Epithelial cell of prostate (primary cell): Measurements from ENCODE around the gene PDLIM7.

Experiments
- DNase-seq: peaks from one replicate; pipeline ENCODE4 v3.0.0-alpha.2; 2011; ENCODE audit warnings: low read depth, low spot score
- H3K27ac ChIP-seq: fragments of 450-650 bp; 2 replicates; pipeline ENCODE4 v1.5.1; 2017; ENCODE audit warnings: mild to moderate bottlenecking

Gene PDLIM7

GRCh38 chr5:177476531-177477233, 20.7 kb downstream of the PDLIM7 start:
- DNase-seq, result no peak
- no peak overlapping the region for H3K27ac ChIP-seq

DNA sequence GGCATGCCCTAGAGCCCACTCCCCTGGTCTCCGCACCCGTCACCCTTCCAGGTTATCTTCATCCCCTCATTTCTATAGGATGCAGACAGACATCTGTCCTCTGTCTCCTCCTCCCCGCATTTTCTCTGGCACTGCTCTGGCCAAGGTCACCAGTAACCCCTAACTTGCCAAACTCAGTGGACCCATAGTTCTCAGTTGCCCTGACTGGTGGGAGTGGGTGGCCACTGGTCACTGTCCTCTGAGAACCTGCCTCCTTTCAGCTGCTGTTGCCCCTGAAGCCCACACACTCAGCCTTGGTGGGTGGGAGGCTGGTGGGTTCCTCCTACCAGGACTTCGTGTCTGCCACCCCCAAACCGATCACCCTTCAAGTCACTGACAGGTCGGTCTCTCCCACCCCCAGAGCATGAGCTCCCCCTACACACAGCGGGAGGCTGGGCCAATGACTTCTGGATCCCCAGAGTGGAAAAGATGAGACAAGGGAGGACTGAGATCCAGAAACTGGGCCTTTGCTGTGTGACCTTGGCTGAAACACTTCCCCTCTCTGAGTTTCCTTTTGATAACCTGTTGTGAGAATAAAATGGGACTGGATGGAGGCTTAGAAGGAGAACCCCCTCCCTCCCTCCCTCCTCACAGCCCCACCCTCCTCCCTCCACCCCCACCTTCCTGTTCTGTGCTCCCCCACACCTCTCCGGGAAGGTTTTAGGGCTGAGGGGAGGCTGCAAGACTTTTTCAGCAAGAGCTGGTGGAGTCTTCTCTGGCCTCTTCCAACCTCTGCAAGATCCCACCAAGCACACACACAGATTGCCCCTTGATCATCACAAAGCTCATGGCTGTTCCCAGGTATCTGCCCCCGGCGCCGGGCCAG, 21.6 kb downstream of the PDLIM7 start:
- no peak for DNase-seq
- H3K27ac ChIP-seq, result no peak overlapping the region

GRCh38 chr5:177474846-177475562, 22.4 kb downstream of the PDLIM7 start:
- H3K27ac ChIP-seq, result no peak overlapping the region
- DNase-seq, result no peak

- no peak overlapping the region for H3K27ac ChIP-seq
- DNase-seq, result no peak
These were observed 23.4 kb downstream of the PDLIM7 start for GRCh38 chr5:177474002-177474476.

DNA sequence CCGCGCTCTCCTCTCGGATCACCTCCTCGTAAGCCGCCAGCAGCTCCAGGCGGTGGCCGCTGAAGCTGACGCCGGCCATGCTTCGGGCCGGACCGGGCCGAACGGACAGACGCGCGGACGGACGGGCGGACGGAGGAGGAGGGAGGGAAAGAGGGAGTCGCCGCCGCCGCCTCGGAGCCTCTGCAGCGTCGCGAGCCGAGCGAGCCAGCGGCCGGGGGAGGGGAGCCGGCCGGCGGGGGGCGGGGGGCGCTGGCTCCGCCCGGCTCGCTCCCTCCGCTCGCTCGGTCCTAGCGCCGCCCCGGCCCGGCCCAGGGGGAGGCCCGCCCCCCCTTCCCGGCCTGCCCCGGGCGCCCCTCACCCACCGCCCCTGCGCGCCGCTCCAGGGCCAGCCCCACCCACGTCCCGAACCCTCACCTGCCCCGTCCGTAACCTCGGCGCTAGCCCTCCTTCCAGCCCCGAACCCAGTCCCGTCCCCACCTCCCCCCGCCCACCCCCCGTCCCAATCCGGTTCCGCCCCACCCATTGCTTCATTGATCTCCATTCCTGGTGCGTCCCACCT, 23.9 kb downstream of the PDLIM7 start, which contains the start of gene DBN1:
DBN1 (minus strand) TSS at position 192 of the 559 bp plus-strand sequence; CDS start at position 79, 113 bp downstream.
- H3K27ac ChIP-seq, result peak within 1 kb of the TSS; percentile 68
- DNase-seq, result no peak

DNA sequence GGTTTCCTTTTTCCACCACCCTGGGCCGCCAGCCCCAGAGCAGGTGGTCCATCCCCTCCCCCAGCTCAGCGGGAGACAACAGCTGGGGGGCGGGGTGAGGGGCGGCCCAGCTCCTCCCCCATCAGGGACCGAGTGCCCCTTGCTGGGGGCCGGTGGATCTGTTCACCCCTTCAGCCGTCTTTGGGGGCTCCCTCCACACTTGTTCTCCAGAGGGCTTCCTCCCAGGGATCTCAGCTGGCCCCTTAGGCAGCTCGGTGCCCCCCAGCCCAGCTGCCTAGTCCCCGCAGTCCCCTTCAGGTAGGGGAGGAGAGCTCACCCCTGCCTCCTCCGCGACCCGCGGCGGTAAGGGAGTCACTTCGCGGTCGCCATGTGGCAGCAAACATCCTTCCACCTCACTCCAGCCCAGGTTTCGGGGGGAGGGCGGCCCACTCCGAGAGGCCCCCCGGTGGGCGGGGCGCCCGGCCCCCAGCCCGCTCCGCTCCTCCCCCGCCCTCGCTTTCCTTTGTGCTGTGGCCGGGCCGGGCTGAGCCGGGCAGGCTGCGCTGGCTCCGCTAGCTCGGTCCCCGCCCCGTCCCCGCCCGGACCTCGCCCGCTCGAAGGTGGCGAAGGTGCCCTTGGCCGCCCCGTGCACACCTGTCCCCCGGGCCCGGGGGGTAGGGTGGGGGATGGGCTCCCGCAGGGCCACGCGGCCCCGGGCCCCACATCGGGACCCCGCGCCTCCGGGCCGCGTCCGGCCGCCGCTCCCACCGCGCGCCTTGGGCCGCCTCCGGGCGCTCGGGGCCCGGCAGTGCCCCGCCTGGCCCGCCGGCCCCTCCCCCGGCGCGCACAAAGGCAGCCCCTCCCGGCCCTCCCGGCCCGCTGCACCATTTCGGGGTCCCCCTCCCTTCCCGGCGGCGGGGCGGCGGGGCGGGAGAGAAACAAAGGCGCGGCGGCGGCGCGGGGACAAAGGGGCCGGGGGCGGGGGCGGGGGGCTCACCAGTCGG, 24.7 kb downstream of the PDLIM7 start:
- DNase-seq, result no peak
- H3K27ac ChIP-seq, result peak overlapping the region; percentile 68

GRCh38 chr5:177471610-177472356, 25.6 kb downstream of the PDLIM7 start:
- no peak for DNase-seq
- H3K27ac ChIP-seq, result peak overlapping the region; percentile 68

DNA sequence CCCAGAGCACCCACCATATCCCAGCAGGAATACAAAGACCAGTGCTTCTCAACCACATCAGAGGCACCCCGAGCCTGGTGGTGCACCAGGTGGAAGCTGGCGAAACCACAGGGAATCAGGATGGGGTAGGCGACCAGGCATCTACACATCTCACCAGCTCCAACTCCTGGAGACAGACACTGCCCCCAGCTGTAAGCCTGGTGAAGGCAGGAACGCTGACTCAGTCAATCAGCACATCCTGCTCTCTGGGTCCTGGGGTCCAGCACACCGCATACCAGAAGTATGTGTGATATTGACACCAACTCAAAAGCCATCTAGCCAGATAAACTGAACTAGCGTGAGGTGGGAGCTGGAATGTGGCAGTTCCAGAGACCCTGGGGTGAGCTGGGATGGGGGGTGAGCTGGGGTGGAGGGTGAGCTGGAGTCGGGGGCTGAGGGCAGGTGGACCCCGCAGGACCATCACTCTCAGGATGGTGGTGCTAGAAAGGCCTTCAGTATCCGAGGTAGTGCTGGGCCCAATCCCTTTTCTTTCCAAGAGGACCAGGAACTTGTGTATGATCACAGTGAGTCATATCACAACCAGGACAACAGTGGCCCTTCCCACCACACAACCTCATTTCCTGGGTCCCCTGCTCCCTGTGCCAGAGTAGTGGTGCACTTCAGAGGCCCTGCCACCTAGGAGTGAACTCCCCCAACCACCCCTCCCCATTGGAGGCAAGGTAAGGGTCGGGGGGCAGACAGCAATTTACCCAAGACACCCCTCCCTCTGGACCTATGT, 26.5 kb downstream of the PDLIM7 start:
- peak overlapping the region; percentile 68 for H3K27ac ChIP-seq
- DNase-seq, result no peak

GRCh38 chr5:177469750-177470525, 27.5 kb downstream of the PDLIM7 start:
- peak overlapping the region; percentile 36 for H3K27ac ChIP-seq
- DNase-seq, result no peak

- no peak for DNase-seq
- peak overlapping the region; percentile 36 for H3K27ac ChIP-seq
These were observed 28.4 kb downstream of the PDLIM7 start for GRCh38 chr5:177468685-177469628.

DNA sequence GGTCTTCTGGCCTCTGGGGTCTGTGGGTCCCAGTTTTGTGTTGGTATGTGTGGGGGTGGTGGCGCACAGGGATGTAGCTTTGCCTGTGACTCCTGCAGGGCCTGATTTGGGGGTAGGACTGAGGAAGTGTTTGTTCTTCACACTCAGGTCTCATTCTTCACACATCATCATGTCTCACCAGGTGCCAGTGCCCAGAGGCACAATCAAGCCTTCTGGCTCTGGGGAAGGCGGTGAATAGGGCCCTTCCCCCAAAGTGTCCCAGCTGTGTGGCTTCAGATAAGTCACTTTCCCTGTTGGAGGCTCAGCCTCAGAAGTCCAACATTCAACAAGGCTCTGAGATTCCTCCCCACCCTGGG, 29.1 kb downstream of the PDLIM7 start:
- H3K27ac ChIP-seq, result peak overlapping the region; percentile 36
- no peak for DNase-seq

- DNase-seq, result no peak
- H3K27ac ChIP-seq, result no peak overlapping the region
These were observed 30.0 kb downstream of the PDLIM7 start for GRCh38 chr5:177467436-177467835.

DNA sequence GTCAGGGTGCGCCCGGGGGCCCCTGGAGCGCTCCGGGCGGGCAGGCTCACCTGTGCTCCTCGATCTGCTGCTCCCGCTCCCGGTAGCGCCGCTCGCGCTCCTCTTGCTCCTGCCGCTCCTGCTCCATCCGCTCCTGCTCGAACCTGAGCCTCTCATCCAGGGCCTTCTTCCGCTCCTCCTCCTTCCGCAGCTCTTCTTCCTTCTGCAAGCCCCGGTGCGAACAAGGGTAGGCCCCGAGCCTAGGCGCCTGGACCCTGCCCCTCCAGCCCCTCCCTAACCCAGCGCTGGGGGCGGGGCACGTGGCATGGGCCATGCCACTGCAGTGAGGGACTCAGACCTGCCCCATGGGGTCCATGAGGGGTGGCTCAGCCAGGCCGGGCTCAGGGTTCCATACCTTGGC, 30.5 kb downstream of the PDLIM7 start:
- DNase-seq, result no peak
- no peak overlapping the region for H3K27ac ChIP-seq

DNA sequence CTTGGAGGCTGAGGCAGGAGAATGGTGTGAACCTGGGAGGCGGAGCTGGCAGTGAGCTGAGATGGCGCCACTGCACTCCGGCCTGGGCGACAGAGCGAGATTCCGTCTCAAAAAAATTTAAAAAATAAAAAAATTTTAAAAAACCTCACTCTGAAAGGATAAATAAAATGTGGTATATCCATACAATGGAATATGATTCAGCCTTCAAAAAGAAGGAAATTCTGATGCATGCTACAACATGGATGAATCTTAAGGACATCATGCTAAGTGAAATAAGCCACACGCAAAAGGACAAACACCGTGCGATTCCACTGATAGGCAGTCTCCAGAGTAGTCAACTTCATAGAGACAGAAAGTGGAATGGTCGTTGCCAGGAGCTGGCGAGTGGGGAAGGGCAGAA, 32.4 kb downstream of the PDLIM7 start:
- DNase-seq, result no peak
- no peak overlapping the region for H3K27ac ChIP-seq

DNA sequence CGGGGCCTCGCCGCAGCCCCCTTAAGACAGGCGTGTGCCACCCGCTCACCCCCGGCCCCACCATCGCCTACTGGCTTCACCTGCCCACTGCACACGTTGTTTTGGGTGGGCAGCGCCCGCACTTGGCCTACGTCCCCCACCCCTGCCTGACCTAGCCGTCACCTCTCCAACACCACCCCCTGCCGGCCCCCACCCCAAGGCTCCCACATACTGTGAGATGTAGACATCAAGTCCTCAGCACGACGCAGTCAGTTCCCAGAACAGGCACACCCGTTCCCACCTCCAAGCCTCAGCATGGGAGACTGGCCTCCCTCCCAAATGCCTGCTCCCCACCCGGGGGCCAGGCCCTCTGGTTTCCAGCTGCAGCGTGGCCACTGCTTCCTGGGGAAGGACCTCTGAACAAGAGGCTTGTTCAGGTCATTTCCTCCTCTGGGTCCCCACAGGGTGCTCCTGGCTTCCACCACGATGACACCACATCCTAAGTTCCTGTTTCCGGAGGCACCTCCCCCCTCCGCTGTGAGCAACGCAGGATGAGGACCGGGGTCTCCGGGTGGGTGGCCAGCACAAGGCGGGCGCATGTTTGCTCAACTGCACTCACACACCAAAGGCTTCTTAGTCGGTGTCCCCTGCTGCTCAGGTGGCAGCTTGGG, 35.3 kb downstream of the PDLIM7 start:
- no peak overlapping the region for H3K27ac ChIP-seq
- DNase-seq, result no peak
